GM18951 (cell line): ENCODE results near the gene APPL2.

Experiments used
- POLR2A ChIP-seq: IDR thresholded peaks from 4 replicates; pipeline ENCODE4 v1.6.1; 2011; ENCODE audit warnings: mild to moderate bottlenecking; ENCODE audit not compliant: insufficient read length, insufficient read depth; ENCODE audit errors: extremely low read depth
- in situ Hi-C: fragments of 300-500 bp; cut with MboI; formaldehyde crosslinking; loops from one replicate; pipeline ENCODE4 v1.12.0; 2022; ENCODE audit warnings: low sequenced_read_pairs, mixed read lengths, inconsistent platforms; ENCODE audit not compliant: unreplicated experiment

Gene APPL2

GRCh38 chr12:105212438-105212837 lies 23.5 kb downstream of the APPL2 start:
- in situ Hi-C loops = no loop called here
- TF ChIP-seq POLR2A = no peak

GRCh38 chr12:105209091-105209490 lies 26.9 kb downstream of the APPL2 start:
- no peak for TF ChIP-seq POLR2A
- in situ Hi-C loops = no loop called here

- no peak for TF ChIP-seq POLR2A
- in situ Hi-C loops = no loop called here
Observed at GRCh38 chr12:105206686-105207374, 29.1 kb downstream of the APPL2 start.

- in situ Hi-C loops = no loop called here
Observed at GRCh38 chr12:105205322-105206048, 30.5 kb downstream of the APPL2 start.

GRCh38 chr12:105204916-105205315 lies 31.1 kb downstream of the APPL2 start:
- in situ Hi-C loops = no loop called here
- no peak for TF ChIP-seq POLR2A

More at GRCh38 chr12:105205322-105206048, 30.5 kb downstream of the APPL2 start:
- TF ChIP-seq POLR2A = no peak

- TF ChIP-seq POLR2A = no peak
- in situ Hi-C loops = no loop called here
Observed at GRCh38 chr12:105204127-105204526, 31.8 kb downstream of the APPL2 start.

- in situ Hi-C loops = no loop called here
- no peak for TF ChIP-seq POLR2A
Observed at GRCh38 chr12:105202202-105202601, 33.8 kb downstream of the APPL2 start.

- in situ Hi-C loops = no loop called here
- TF ChIP-seq POLR2A = no peak
Observed at GRCh38 chr12:105201299-105201698, 34.7 kb downstream of the APPL2 start.

GRCh38 chr12:105200385-105200784 lies 35.6 kb downstream of the APPL2 start:
- no peak for TF ChIP-seq POLR2A
- in situ Hi-C loops = no loop called here

- TF ChIP-seq POLR2A = no peak
- in situ Hi-C loops = no loop called here
Observed at GRCh38 chr12:105198961-105199360, 37.0 kb downstream of the APPL2 start.

GRCh38 chr12:105196090-105196489 lies 39.9 kb downstream of the APPL2 start:
- no peak for TF ChIP-seq POLR2A
- in situ Hi-C loops = no loop called here

GRCh38 chr12:105194947-105195346 lies 41.0 kb downstream of the APPL2 start:
- in situ Hi-C loops = no loop called here
- no peak for TF ChIP-seq POLR2A

GRCh38 chr12:105192624-105193225 lies 43.2 kb downstream of the APPL2 start:
- TF ChIP-seq POLR2A = no peak
- in situ Hi-C loops = no loop called here

GRCh38 chr12:105190530-105190929 lies 45.4 kb downstream of the APPL2 start:
- in situ Hi-C loops = no loop called here
- TF ChIP-seq POLR2A = no peak
